Measurements from ENCODE around the gene METRN. TPM values are rescaled to one million over a fixed set of nuclear protein-coding genes. Genes with fewer than 3 reads are reported as not detected.

METRN gene
- total RNA-seq, 2 donors from 2014 or later = 4.5 to 8.4 TPM

GRCh38 chr16:766008-766819 lies 51.3 kb downstream of the METRN start:
- H3K9me3 Mint-ChIP-seq = no peaks in the 10 kb centered on the region
- H3K36me3 Mint-ChIP-seq (ENCODE audit: low read depth) = no peaks in the 10 kb centered on the region
- H3K27ac Mint-ChIP-seq = no peak overlapping the region
- no peak for ATAC-seq (replicated peaks)
- no peaks in the 10 kb centered on the region for H3K4me1 Mint-ChIP-seq
- no peak overlapping the region for H3K4me3 Mint-ChIP-seq
- no peaks in the 10 kb centered on the region for H3K27me3 Mint-ChIP-seq

- no peaks in the 10 kb centered on the region for H3K4me1 Mint-ChIP-seq
- ATAC-seq (replicated peaks) = no peak
- H3K36me3 Mint-ChIP-seq (ENCODE audit: low read depth) = no peaks in the 10 kb centered on the region
- H3K27me3 Mint-ChIP-seq = no peaks in the 10 kb centered on the region
- H3K9me3 Mint-ChIP-seq = no peaks in the 10 kb centered on the region
- H3K4me3 Mint-ChIP-seq = no peak overlapping the region
- no peak overlapping the region for H3K27ac Mint-ChIP-seq
These were observed 52.1 kb downstream of the METRN start for GRCh38 chr16:766820-767640.

- Mint-ChIP-seq H3K4me1 (no peaks in the 10 kb centered on the region), H3K27me3 (no peaks in the 10 kb centered on the region), H3K9me3 (no peaks in the 10 kb centered on the region), H3K4me3 (no peak overlapping the region), H3K27ac (no peak overlapping the region), H3K36me3 (ENCODE audit: low read depth) (no peaks in the 10 kb centered on the region)
- no peak for ATAC-seq (replicated peaks)
These were observed 52.9 kb downstream of the METRN start for GRCh38 chr16:767743-768235.

- Mint-ChIP-seq H3K27ac (no peak overlapping the region), H3K27me3 (no peaks in the 10 kb centered on the region), H3K4me1 (no peaks in the 10 kb centered on the region), H3K9me3 (no peaks in the 10 kb centered on the region), H3K4me3 (no peak overlapping the region), H3K36me3 (ENCODE audit: low read depth) (no peaks in the 10 kb centered on the region)
- peak; percentile 19 for ATAC-seq (replicated peaks)
These were observed 53.5 kb downstream of the METRN start for GRCh38 chr16:768428-768827.

Other genes starting within 250 kb of the METRN start
- 100 to 1,000 TPM in 1 of 2 donors, 10 to 100 TPM in 1; 61.1 to 117 TPM for gene CAPN15, start 187.4 kb upstream of the METRN start, total RNA-seq
- not detected for gene PRR35, start 154.7 kb upstream of the METRN start, total RNA-seq
- gene NHLRC4, start 148.1 kb upstream of the METRN start, total RNA-seq = 1 to 10 TPM in 1 of 2 donors, under 1 TPM in 1; 0.80 to 1.1 TPM
- 10 to 100 TPM; 28.0 to 34.2 TPM for gene PIGQ, start 145.2 kb upstream of the METRN start, total RNA-seq
- gene RAB40C, start 125.1 kb upstream of the METRN start, total RNA-seq = 10 to 100 TPM; 12.9 TPM
- gene WFIKKN1, start 84.1 kb upstream of the METRN start, total RNA-seq = under 1 TPM; 0.45 to 0.53 TPM
- 100 to 1,000 TPM in 1 of 2 donors, 10 to 100 TPM in 1; 87.4 to 115 TPM for gene METTL26, start 78.8 kb upstream of the METRN start, total RNA-seq
- 10 to 100 TPM; 29.2 to 54.5 TPM for gene MCRIP2, start 73.3 kb upstream of the METRN start, total RNA-seq
- 10 to 100 TPM; 50.7 to 93.9 TPM for gene WDR90, start 65.8 kb upstream of the METRN start, total RNA-seq
- 100 to 1,000 TPM; 134 to 149 TPM for gene RHOT2, start 47.0 kb upstream of the METRN start, total RNA-seq
- 1 to 10 TPM; 2.9 to 5.4 TPM for gene RHBDL1, start 39.4 kb upstream of the METRN start, total RNA-seq
- gene STUB1, start 34.7 kb upstream of the METRN start, total RNA-seq = 10 to 100 TPM; 47.5 to 98.2 TPM
- gene JMJD8, start 30.8 kb upstream of the METRN start, total RNA-seq = 10 to 100 TPM; 16.8 to 26.8 TPM
- 10 to 100 TPM; 15.6 to 18.7 TPM for gene WDR24, start 24.7 kb upstream of the METRN start, total RNA-seq
- gene FBXL16, start 9.3 kb upstream of the METRN start, total RNA-seq = 10 to 100 TPM in 1 of 2 donors, 1 to 10 TPM in 1; 6.4 to 23.6 TPM
- 10 to 100 TPM; 13.5 to 22.4 TPM for gene ANTKMT, start 6.0 kb downstream of the METRN start, total RNA-seq
- gene CCDC78, start 11.3 kb downstream of the METRN start, total RNA-seq = 1 to 10 TPM; 4.3 to 4.4 TPM
- gene HAGHL, start 12.0 kb downstream of the METRN start, total RNA-seq = 10 to 100 TPM in 1 of 2 donors, 1 to 10 TPM in 1; 9.2 to 14.0 TPM
- gene CIAO3, start 25.9 kb downstream of the METRN start, total RNA-seq = 10 to 100 TPM; 39.2 to 47.1 TPM
- not detected for gene MSLN, start 45.6 kb downstream of the METRN start, total RNA-seq
- 10 to 100 TPM; 13.2 to 40.6 TPM for gene RPUSD1, start 73.3 kb downstream of the METRN start, total RNA-seq
- gene CHTF18, start 73.5 kb downstream of the METRN start, total RNA-seq = 10 to 100 TPM; 65.4 to 87.1 TPM
- gene GNG13, start 85.6 kb downstream of the METRN start, total RNA-seq = not detected

Measured in activated T-helper 17 cell treated with anti-CD3 and anti-CD28 coated beads, Interleukin-2, amount 50 U/mL, for 72 hours (primary cell).